Stomach (tissue), 9 donors: Measurements from ENCODE around the gene FOXO1. TPM values are rescaled to one million over a fixed set of nuclear protein-coding genes. Genes with fewer than 3 reads are reported as not detected.
A peak's percentile ranks its signal among the peaks of the same experiment; 100 is the strongest.

Source experiments
- DNase-seq, 2 donors: peaks; one replicate each; pipeline versions ENCODE4 v3.0.0 to v3.0.0-alpha.2; 2013 to 2019
- H3K27ac ChIP-seq, 5 donors: fragments of 200-600 bp in 4 of 5; sonication (generic) in 4 of 5; one replicate each; pipeline ENCODE4 v1.5.1; 2013 to 2019; ENCODE audit warnings: mild to moderate bottlenecking in 1 of 5, moderate library complexity in 1 of 5
- H3K27me3 ChIP-seq, 3 donors: fragments of 200-600 bp; sonication (generic); one replicate each; pipeline ENCODE4 v1.5.1; 2017 to 2019; ENCODE audit warnings: mixed run types in 1 of 3
- H3K36me3 ChIP-seq, 4 donors: fragments of 200-600 bp; sonication (generic); 1 replicate in 3 of 4; 2 replicates in 1 of 4; pipeline ENCODE4 v1.5.1; 2016 to 2019
- H3K4me1 ChIP-seq, 4 donors: fragments of 200-600 bp; sonication (generic); one replicate each; pipeline ENCODE4 v1.5.1; 2016 to 2019
- H3K4me3 ChIP-seq, 4 donors: fragments of 200-600 bp; sonication (generic) in 3 of 4; one replicate each; pipeline ENCODE4 v1.5.1; 2016 to 2019; ENCODE audit warnings: mild to moderate bottlenecking in 1 of 4
- H3K9me3 ChIP-seq, 4 donors: fragments of 200-600 bp; sonication (generic); one replicate each; pipeline ENCODE4 v1.5.1; 2016 to 2019
- EP300 ChIP-seq: sonication (generic); formaldehyde crosslinking; IDR thresholded peaks from one replicate; pipeline ENCODE4 v1.6.1; 2017; ENCODE audit warnings: antibody characterized with exemption
- POLR2A ChIP-seq, 4 donors: fragments of 450-650 bp; IDR thresholded peaks; one replicate each; pipeline ENCODE4 v1.6.1; 2016; ENCODE audit warnings: antibody characterized with exemption in 4 of 4, control low read depth in 2 of 4, mild to moderate bottlenecking in 1 of 4, moderate library complexity in 1 of 4
- POLR2AphosphoS5 ChIP-seq, 3 donors: sonication (generic); formaldehyde crosslinking; IDR thresholded peaks; one replicate each; pipeline ENCODE4 v1.6.1; 2016; ENCODE audit warnings: antibody characterized with exemption in 3 of 3
- WGBS, 5 donors: extraction: QIAGEN DNeasy Blood & Tissue Kit in 3 of 5; methylation state at CpG; one replicate each; pipeline versions ENCODE4 v1.1.5 to v1.1.7; 2013 to 2018; 5-methylcytosine and 5-hydroxymethylcytosine counted together
- intact Hi-C: fragments of 100-400 bp; cut with DNase I; formaldehyde crosslinking; loops from one replicate; pipeline ENCODE4 v1.15.1; 2023; ENCODE audit warnings: low total_unique reads
- polyA plus RNA-seq, 3 donors: library from polyadenylated mRNA; stranded (reverse); fragments of 200-250 nt; gene quantifications; one replicate each; pipeline ENCODE4 v1.2.3, GENCODE V29; 2013
- total RNA-seq, 5 donors: library from RNA; depleted of rRNA; stranded (reverse); fragments of >200 nt; gene quantifications; one replicate each; pipeline versions ENCODE4 v1.1.0 to v1.2.3, GENCODE V29; 2014 to 2016
- TF ChIP-seq, protein P1 (sequence below), 7 experiments: fragments of 450-650 bp in 4 of 7; fragments of 200-600 bp in 3 of 7; sonication (generic) in 3 of 7; IDR thresholded peaks; one replicate each; pipeline ENCODE4 v1.5.1; 2016 to 2019; ENCODE audit warnings: antibody characterized with exemption in 7 of 7, control low read depth in 2 of 7, mild to moderate bottlenecking in 1 of 7
- donor health status: healthy with polysubstance abuse.
- donor health status: Bipolar disorder and iron deficiency.
- donor health status: healthy.

FOXO1 gene
- total and polyA plus RNA-seq, 8 donors: 4.2 to 43.7 (median 19.6) TPM

DNA sequence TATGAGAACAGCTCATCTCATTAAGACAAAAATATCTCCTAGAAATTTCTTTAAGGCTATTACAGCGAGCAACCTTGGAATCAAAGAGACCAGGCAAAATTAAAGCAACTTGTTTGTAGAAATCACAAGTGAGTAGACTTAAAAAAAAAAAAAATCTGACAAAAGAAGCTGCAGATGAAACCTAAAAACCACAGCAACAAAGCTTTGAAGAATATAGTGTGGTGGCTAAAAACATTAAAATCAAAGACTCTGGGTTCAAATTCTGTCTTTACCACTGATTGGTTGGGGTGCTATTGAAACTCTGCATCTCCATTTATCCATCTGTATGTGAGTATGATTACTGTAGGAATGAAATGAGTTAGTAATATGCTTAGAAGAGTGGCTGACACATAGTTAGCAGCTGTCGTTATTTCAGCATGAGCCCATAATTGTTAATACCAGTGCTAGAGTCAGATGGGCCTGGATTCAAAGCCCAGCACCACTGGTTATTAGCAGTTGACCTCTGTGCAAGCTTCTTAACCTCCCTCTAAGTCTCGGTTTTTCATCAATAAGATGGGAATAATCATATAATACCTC, 157.6 kb downstream of the FOXO1 start:
- Histone ChIP-seq H3K4me3 (no peak overlapping the region), H3K27ac (peak overlapping the region in 1 of 5 donors; percentile 14), H3K4me1 (peaks cover 0 to 15% (median 0%) of the 10 kb centered on the region in 4 donors), H3K27me3 (no peaks in the 10 kb centered on the region), H3K36me3 (no peaks in the 10 kb centered on the region), H3K9me3 (no peaks in the 10 kb centered on the region)
- intact Hi-C loops: no loop called here
- 77 to 93% (median 85%) methylated on average over 3 of the region's 3 CpGs for WGBS, 5 donors
- TF ChIP-seq, protein P1, sequence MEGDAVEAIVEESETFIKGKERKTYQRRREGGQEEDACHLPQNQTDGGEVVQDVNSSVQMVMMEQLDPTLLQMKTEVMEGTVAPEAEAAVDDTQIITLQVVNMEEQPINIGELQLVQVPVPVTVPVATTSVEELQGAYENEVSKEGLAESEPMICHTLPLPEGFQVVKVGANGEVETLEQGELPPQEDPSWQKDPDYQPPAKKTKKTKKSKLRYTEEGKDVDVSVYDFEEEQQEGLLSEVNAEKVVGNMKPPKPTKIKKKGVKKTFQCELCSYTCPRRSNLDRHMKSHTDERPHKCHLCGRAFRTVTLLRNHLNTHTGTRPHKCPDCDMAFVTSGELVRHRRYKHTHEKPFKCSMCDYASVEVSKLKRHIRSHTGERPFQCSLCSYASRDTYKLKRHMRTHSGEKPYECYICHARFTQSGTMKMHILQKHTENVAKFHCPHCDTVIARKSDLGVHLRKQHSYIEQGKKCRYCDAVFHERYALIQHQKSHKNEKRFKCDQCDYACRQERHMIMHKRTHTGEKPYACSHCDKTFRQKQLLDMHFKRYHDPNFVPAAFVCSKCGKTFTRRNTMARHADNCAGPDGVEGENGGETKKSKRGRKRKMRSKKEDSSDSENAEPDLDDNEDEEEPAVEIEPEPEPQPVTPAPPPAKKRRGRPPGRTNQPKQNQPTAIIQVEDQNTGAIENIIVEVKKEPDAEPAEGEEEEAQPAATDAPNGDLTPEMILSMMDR (IDR thresholded peaks at IDR 0.05): no peak
- TF ChIP-seq POLR2A (IDR thresholded peaks at IDR 0.05) (no peak), POLR2AphosphoS5 (IDR thresholded peaks at IDR 0.05) (no peak), EP300 (no peak)
- DNase-seq: no peak

DNA sequence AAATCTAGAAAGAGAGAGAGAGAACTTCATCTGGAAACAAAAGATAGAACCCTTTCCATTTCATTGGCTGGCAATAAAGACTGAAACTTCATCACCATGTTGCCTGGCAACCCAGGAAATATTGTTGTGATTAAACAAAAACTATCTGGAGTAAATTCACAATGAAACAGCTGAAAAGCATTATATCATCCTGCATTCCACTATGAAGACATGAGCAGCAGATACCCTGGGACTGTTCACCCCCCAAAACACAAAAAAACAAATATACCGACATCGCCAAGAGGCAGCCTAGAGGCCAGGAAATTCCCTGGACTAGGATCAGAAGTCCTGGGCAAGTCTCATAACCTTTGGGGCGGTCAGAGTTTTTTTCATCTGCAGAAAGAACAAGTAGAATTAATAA, 158.3 kb downstream of the FOXO1 start:
- Histone ChIP-seq H3K36me3 (no peaks in the 10 kb centered on the region), H3K27ac (peak overlapping the region in 1 of 5 donors; percentile 14), H3K4me3 (no peak overlapping the region), H3K4me1 (peaks cover 0 to 15% (median 0%) of the 10 kb centered on the region in 4 donors), H3K9me3 (no peaks in the 10 kb centered on the region), H3K27me3 (no peaks in the 10 kb centered on the region)
- 61 to 80% (median 65%) methylated on average over 3 of the region's 3 CpGs for WGBS, 5 donors
- intact Hi-C loops: no loop called here
- peak in 1 of 2 donors; percentile 77 for DNase-seq
- no peak for TF ChIP-seq EP300
- peak in 1 of 3 donors; percentile 11 for TF ChIP-seq POLR2AphosphoS5 (IDR thresholded peaks at IDR 0.05)
- no peak for TF ChIP-seq POLR2A (IDR thresholded peaks at IDR 0.05)

DNA sequence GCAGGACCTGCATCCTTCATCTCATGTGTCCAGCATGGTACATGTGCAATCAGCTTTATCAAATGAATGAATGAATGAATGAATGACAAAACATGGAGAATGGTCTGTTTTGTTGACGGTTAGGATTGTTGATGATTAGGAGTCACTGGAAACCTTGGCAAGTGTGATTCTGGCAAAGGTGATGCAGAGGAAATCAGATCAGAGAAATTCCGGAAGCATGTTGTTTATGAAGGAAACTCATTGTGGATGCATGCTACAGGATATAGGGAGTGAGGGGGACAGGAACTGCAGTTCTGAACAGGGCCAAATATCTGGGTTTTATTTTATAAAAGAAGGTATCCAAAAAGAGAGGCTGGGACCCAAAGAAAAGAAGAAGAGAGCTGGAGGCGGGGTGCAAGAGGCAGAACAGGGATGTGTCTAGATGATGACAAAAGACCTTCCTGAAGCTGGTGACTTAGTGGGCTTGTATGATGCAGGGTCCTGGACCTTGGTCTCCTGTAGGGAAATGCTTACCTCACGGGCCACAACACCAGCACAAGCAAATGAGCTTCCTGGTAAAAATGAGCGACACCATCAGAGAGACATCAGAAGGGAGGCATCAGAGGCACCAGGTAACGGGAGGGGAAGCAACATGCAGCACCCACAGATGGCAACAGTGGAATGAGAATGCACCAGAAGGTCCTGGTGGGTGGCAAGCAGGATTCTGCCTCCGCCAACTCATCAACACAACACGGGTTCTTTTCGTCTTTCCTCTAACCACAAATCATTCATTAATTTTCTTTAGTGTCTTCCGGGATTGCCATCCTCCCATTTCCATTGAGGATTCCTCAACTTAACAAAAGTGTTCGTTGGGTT, 159.6 kb downstream of the FOXO1 start:
- H3K9me3 ChIP-seq: no peaks in the 10 kb centered on the region
- TF ChIP-seq POLR2AphosphoS5 (IDR thresholded peaks at IDR 0.05) (no peak), POLR2A (IDR thresholded peaks at IDR 0.05) (no peak), EP300 (no peak)
- TF ChIP-seq, protein P1 (IDR thresholded peaks at IDR 0.05): no peak
- H3K27ac ChIP-seq: no peak overlapping the region
- no peaks in the 10 kb centered on the region for H3K36me3 ChIP-seq
- H3K27me3 ChIP-seq: no peaks in the 10 kb centered on the region
- peak in 1 of 2 donors; percentile 16 for DNase-seq
- H3K4me3 ChIP-seq: no peak overlapping the region
- intact Hi-C loops: no loop called here
- 86 to 94% (median 87%) methylated on average over 11 of the region's 11 CpGs for WGBS, 5 donors
- H3K4me1 ChIP-seq: peaks cover 0 to 15% (median 0%) of the 10 kb centered on the region in 4 donors

Other genes with a start within 250 kb of the FOXO1 start
- gene MRPS31, start 104.5 kb upstream of the FOXO1 start, total RNA-seq: 10 to 100 TPM in 3 of 5 donors, 1 to 10 TPM in 2; 6.2 to 43.8 (median 26.8) TPM
- gene MRPS31, start 104.5 kb upstream of the FOXO1 start, polyA plus RNA-seq: 10 to 100 TPM; 20.5 to 31.6 (median 22.9) TPM
- 10 to 100 TPM in 2 of 5 donors, 1 to 10 TPM in 1, under 1 TPM in 1, not detected in 1; 0.58 to 12.6 (median 10.9) TPM for gene SLC25A15, start 123.0 kb upstream of the FOXO1 start, total RNA-seq
- 1 to 10 TPM; 1.2 to 7.3 (median 5.7) TPM for gene SLC25A15, start 123.0 kb upstream of the FOXO1 start, polyA plus RNA-seq